NCI-H82 treated with DMSO at 0.1 percent for 48 hours (cell line): ENCODE measurements around the gene CNTD1.
"Not testable (repeated sequence)": the region's sequence is repeated elsewhere in the genome, so short reads cannot be mapped to it uniquely, and the experiment has no call there.

Experiments
- DNase-seq: peaks from one replicate; lab custom pipeline; 2025; ENCODE audit not compliant: unreplicated experiment; lab: John Stamatoyannopoulos, UW

The CNTD1 gene

GRCh38 chr17:42844761-42845555 lies 46.3 kb downstream of the CNTD1 start:
- DNase-seq: no peak

- no peak for DNase-seq
Observed at GRCh38 chr17:42845556-42845917, 46.9 kb downstream of the CNTD1 start.

- no peak for DNase-seq
Observed at GRCh38 chr17:42845918-42846593, 47.4 kb downstream of the CNTD1 start.

GRCh38 chr17:42846594-42847280 lies 48.1 kb downstream of the CNTD1 start:
- no peak for DNase-seq

- DNase-seq: no peak
Observed at GRCh38 chr17:42848093-42848492, 49.4 kb downstream of the CNTD1 start.

- DNase-seq: no peak
Observed at GRCh38 chr17:42849031-42849430, 50.4 kb downstream of the CNTD1 start.

GRCh38 chr17:42849451-42850181 lies 51.0 kb downstream of the CNTD1 start:
- DNase-seq: no peak

GRCh38 chr17:42850954-42851353 lies 52.3 kb downstream of the CNTD1 start, which contains the start of gene AOC3:
TSS of gene AOC3 (plus strand) at chr17:42851199. CDS start at chr17:42851344, 145 bp downstream.
- no peak for DNase-seq

GRCh38 chr17:42851371-42852240 lies 52.9 kb downstream of the CNTD1 start:
- not testable (repeated sequence) for DNase-seq

GRCh38 chr17:42852351-42852750 lies 53.7 kb downstream of the CNTD1 start:
- DNase-seq: no peak

GRCh38 chr17:42853004-42853403 lies 54.3 kb downstream of the CNTD1 start:
- no peak for DNase-seq

- no peak for DNase-seq
Observed at GRCh38 chr17:42853597-42853967, 54.9 kb downstream of the CNTD1 start.

GRCh38 chr17:42853968-42854790 lies 55.5 kb downstream of the CNTD1 start:
- no peak for DNase-seq

GRCh38 chr17:42855048-42855596 lies 56.5 kb downstream of the CNTD1 start:
- DNase-seq: no peak

- DNase-seq: not testable (repeated sequence)
Observed at GRCh38 chr17:42856093-42856492, 57.4 kb downstream of the CNTD1 start.

GRCh38 chr17:42856516-42856915 lies 57.9 kb downstream of the CNTD1 start:
- DNase-seq: not testable (repeated sequence)

GRCh38 chr17:42857389-42857788 lies 58.7 kb downstream of the CNTD1 start:
- no peak for DNase-seq
